Gastroesophageal sphincter (tissue), 4 donors: ENCODE data around the gene PDK1. TPM values are rescaled to one million over a fixed set of nuclear protein-coding genes. Genes with fewer than 3 reads are reported as not detected.

ENCODE experiments used
- ATAC-seq: fragments of 150-250 bp; one replicate; pipeline ENCODE4 v1.9.1; 2016; ENCODE audit warnings: mild to moderate bottlenecking, moderate library complexity
- H3K27ac ChIP-seq, 4 donors: fragments of 200-600 bp; sonication (generic) in 3 of 4; 1 replicate in 3 of 4; 2 replicates in 1 of 4; pipeline ENCODE4 v1.5.1; 2016 to 2019
- H3K27me3 ChIP-seq: fragments of 200-600 bp; sonication (generic); one replicate; pipeline ENCODE4 v1.5.1; 2019
- H3K36me3 ChIP-seq, 2 donors: fragments of 200-600 bp; sonication (generic); one replicate each; pipeline ENCODE4 v1.5.1; 2019; ENCODE audit warnings: control low read depth in 1 of 2
- H3K4me1 ChIP-seq, 3 donors: fragments of 200-600 bp; sonication (generic); 1 replicate in 2 of 3; 2 replicates in 1 of 3; pipeline ENCODE4 v1.5.1; 2016 to 2019; ENCODE audit warnings: control low read depth in 2 of 3
- H3K4me3 ChIP-seq, 2 donors: fragments of 200-600 bp; sonication (generic); one replicate each; pipeline ENCODE4 v1.5.1; 2019; ENCODE audit warnings: mild to moderate bottlenecking in 1 of 2, moderate library complexity in 1 of 2
- H3K9me3 ChIP-seq, 3 donors: fragments of 200-600 bp; sonication (generic); one replicate each; pipeline ENCODE4 v1.5.1; 2017 to 2019; ENCODE audit warnings: control low read depth in 2 of 3
- EP300 ChIP-seq: sonication (generic); formaldehyde crosslinking; IDR thresholded peaks from one replicate; pipeline ENCODE4 v1.6.1; 2017; ENCODE audit warnings: antibody characterized with exemption, mild to moderate bottlenecking
- POLR2A ChIP-seq, 2 donors: fragments of 450-650 bp; IDR thresholded peaks; one replicate each; pipeline ENCODE4 v1.6.1; 2017; ENCODE audit warnings: antibody characterized with exemption in 2 of 2, mild to moderate bottlenecking in 2 of 2, moderate library complexity in 1 of 2
- POLR2AphosphoS5 ChIP-seq: sonication (generic); formaldehyde crosslinking; IDR thresholded peaks from one replicate; pipeline ENCODE4 v1.6.1; 2017; ENCODE audit warnings: antibody characterized with exemption
- WGBS, 2 donors: methylation state at CpG; one replicate each; pipeline ENCODE4 v1.1.5; 2018; ENCODE audit warnings: low coverage in 1 of 2; 5-methylcytosine and 5-hydroxymethylcytosine counted together
- total RNA-seq, 4 donors: library from RNA; depleted of rRNA; stranded (reverse); fragments of >200 nt; gene quantifications; one replicate each; pipeline ENCODE4 v1.1.0, GENCODE V29; 2016
- TF ChIP-seq, protein P1 (sequence below), 4 experiments: fragments of 200-600 bp in 2 of 4; fragments of 450-650 bp in 2 of 4; sonication (generic) in 1 of 4; IDR thresholded peaks; one replicate each; pipeline ENCODE4 v1.5.1; 2017 to 2019; ENCODE audit warnings: antibody characterized with exemption in 4 of 4, mild to moderate bottlenecking in 2 of 4, moderate library complexity in 2 of 4

PDK1 gene
- total RNA-seq, 4 donors from 2014 or later: 9.4 to 19.3 (median 12.1) TPM

DNA sequence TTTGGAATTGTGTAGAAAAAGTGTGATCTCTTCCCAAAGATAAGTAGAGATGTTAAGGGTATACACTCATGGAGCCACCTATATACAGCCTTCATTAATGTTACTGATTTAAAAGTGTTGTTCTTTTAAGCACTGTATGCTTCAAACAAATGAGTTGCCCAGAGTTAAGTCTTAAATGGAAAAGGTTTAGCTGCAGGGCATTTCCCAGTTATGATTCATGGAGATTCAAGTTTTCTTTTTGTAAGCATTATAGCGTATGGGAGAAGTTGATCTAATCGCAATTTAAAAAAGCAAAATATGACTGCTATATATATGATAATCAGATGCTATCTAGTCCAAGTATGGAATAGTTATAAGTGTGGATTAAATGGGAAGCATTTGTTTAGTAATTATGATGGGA lies 4.8 kb downstream of the PDK1 start:
- H3K4me1 ChIP-seq: peaks cover 0 to 20% (median 4%) of the 10 kb centered on the region in 3 donors
- H3K4me3 ChIP-seq: no peak overlapping the region
- H3K36me3 ChIP-seq: peaks cover 0 to 33% of the 10 kb centered on the region in 2 donors
- no peak for ATAC-seq
- H3K27ac ChIP-seq: no peak overlapping the region
- TF ChIP-seq EP300: no peak
- TF ChIP-seq, protein P1, sequence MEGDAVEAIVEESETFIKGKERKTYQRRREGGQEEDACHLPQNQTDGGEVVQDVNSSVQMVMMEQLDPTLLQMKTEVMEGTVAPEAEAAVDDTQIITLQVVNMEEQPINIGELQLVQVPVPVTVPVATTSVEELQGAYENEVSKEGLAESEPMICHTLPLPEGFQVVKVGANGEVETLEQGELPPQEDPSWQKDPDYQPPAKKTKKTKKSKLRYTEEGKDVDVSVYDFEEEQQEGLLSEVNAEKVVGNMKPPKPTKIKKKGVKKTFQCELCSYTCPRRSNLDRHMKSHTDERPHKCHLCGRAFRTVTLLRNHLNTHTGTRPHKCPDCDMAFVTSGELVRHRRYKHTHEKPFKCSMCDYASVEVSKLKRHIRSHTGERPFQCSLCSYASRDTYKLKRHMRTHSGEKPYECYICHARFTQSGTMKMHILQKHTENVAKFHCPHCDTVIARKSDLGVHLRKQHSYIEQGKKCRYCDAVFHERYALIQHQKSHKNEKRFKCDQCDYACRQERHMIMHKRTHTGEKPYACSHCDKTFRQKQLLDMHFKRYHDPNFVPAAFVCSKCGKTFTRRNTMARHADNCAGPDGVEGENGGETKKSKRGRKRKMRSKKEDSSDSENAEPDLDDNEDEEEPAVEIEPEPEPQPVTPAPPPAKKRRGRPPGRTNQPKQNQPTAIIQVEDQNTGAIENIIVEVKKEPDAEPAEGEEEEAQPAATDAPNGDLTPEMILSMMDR (IDR thresholded peaks at IDR 0.05): no peak
- no peak for TF ChIP-seq POLR2AphosphoS5
- TF ChIP-seq POLR2A (IDR thresholded peaks at IDR 0.05): no peak
- WGBS, 2 donors: 78 to 84% methylated on average over 2 of the region's 2 CpGs
- H3K9me3 ChIP-seq: no peaks in the 10 kb centered on the region
- H3K27me3 ChIP-seq: no peaks in the 10 kb centered on the region

DNA sequence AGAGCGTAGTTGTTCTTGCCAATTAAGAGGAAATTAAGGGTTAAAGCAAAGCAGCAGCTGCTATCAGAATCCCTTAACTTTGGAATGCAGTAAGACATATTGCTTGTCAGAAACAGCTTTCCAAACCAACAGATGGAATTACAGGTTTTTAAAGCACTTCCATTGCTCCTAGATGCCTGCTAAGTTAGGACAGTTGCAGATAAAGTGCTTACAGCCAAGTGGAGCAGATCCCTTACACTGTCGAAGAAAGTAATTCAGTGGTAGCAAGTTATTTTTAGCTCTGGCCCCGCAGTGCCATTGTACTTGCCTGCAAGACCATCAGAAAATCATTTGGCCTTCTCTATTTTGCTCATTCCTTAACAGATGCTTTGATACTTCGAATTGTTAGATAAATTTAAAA lies 5.4 kb downstream of the PDK1 start:
- no peak for ATAC-seq
- 50 to 52% methylated on average over 4 of the region's 4 CpGs for WGBS, 2 donors

DNA sequence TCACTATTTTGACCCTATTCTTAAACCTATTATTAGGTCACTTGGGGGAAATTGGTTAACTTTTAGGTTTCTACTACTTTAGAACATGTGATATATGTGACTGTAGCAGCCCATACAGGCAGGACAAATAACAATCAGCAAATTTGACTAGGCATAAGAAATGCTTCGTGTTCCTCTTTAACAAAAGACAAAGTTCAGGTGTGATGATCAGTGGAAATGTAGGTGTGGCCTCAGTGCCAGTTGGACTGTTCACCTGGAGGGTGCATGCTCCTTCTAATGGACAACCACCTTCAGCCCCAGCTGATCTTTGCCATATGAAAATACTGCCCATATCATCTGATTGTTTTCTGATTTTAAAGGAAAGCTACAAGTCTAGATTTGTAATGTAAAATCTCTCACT lies 6.4 kb downstream of the PDK1 start:
- no peaks in the 10 kb centered on the region for H3K27me3 ChIP-seq
- H3K9me3 ChIP-seq: no peaks in the 10 kb centered on the region
- ATAC-seq: no peak
- H3K36me3 ChIP-seq: peaks cover 0 to 48% of the 10 kb centered on the region in 2 donors
- TF ChIP-seq POLR2A (IDR thresholded peaks at IDR 0.05) (no peak), POLR2AphosphoS5 (no peak), EP300 (no peak)
- TF ChIP-seq, protein P1 (IDR thresholded peaks at IDR 0.05): no peak
- H3K4me3 ChIP-seq: no peak overlapping the region
- no peak overlapping the region for H3K27ac ChIP-seq
- WGBS, 2 donors: 92 to 100% methylated on average over 1 of the region's 1 CpG
- peaks cover 0 to 11% (median 0%) of the 10 kb centered on the region in 3 donors for H3K4me1 ChIP-seq

More for the DNA sequence above, 5.4 kb downstream of the PDK1 start:
- Histone ChIP-seq H3K27ac (no peak overlapping the region), H3K9me3 (no peaks in the 10 kb centered on the region), H3K36me3 (peaks cover 0 to 39% of the 10 kb centered on the region in 2 donors), H3K4me3 (no peak overlapping the region), H3K4me1 (peaks cover 0 to 20% (median 4%) of the 10 kb centered on the region in 3 donors), H3K27me3 (no peaks in the 10 kb centered on the region)
- no peak for TF ChIP-seq POLR2AphosphoS5
- TF ChIP-seq, protein P1 (IDR thresholded peaks at IDR 0.05): no peak
- no peak for TF ChIP-seq POLR2A (IDR thresholded peaks at IDR 0.05)
- no peak for TF ChIP-seq EP300

DNA sequence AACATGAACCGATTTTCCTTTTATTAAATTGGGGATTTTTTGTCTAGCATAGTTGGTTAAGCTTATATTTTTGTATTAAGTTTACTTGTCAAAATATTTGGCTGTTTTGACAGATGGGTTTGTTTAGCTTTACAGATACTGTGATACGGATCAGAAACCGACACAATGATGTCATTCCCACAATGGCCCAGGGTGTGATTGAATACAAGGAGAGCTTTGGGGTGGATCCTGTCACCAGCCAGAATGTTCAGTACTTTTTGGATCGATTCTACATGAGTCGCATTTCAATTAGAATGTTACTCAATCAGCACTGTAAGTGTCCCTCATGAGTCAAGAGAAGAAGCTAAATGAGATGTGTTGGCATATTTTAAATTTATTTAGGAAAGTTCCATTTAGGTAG lies 8.5 kb downstream of the PDK1 start:
- Histone ChIP-seq H3K4me3 (no peak overlapping the region), H3K4me1 (peaks cover 0 to 4% (median 0%) of the 10 kb centered on the region in 3 donors), H3K27ac (no peak overlapping the region), H3K36me3 (peaks cover 0 to 64% of the 10 kb centered on the region in 2 donors), H3K27me3 (no peaks in the 10 kb centered on the region), H3K9me3 (no peaks in the 10 kb centered on the region)
- WGBS, 2 donors: 72 to 76% methylated on average over 4 to 5 of the region's 5 CpGs
- no peak for ATAC-seq
- no peak for TF ChIP-seq EP300
- no peak for TF ChIP-seq POLR2AphosphoS5
- TF ChIP-seq, protein P1 (IDR thresholded peaks at IDR 0.05): no peak
- no peak for TF ChIP-seq POLR2A (IDR thresholded peaks at IDR 0.05)

DNA sequence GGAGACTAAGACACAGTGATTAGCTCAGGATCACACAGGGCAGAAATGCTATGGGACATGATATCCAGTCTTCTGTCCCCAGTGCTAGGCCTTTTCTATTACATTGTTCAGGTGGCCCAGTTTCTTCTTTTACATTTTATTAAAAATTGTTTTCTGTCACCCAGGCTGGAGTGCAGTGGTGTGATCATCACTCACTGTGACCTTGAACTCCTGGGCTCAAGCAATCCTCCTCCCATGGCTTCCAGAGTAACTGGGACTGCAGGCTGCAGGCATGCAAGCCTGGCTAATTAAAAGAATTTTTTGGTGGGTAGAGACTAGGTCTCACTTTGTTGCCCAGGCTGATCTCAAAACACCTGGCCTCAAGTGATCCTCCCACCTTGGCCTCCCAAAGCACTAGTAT lies 15.4 kb downstream of the PDK1 start:
- no peak overlapping the region for H3K27ac ChIP-seq
- H3K4me1 ChIP-seq: no peaks in the 10 kb centered on the region
- TF ChIP-seq EP300 (no peak), POLR2AphosphoS5 (no peak), POLR2A (IDR thresholded peaks at IDR 0.05) (no peak)
- TF ChIP-seq, protein P1 (IDR thresholded peaks at IDR 0.05): no peak
- H3K36me3 ChIP-seq: peaks cover 0 to 90% of the 10 kb centered on the region in 2 donors
- ATAC-seq: no peak
- H3K27me3 ChIP-seq: no peaks in the 10 kb centered on the region
- peaks cover 0 to 23% (median 0%) of the 10 kb centered on the region in 3 donors for H3K9me3 ChIP-seq
- no peak overlapping the region for H3K4me3 ChIP-seq
